GM04503 (cell line): Measurements from ENCODE around the gene CALCB.

ENCODE experiments used
- DNase-seq: peaks from one replicate; pipeline ENCODE4 v3.0.0-alpha.2; 2012; ENCODE audit warnings: low read depth

Gene CALCB

DNA sequence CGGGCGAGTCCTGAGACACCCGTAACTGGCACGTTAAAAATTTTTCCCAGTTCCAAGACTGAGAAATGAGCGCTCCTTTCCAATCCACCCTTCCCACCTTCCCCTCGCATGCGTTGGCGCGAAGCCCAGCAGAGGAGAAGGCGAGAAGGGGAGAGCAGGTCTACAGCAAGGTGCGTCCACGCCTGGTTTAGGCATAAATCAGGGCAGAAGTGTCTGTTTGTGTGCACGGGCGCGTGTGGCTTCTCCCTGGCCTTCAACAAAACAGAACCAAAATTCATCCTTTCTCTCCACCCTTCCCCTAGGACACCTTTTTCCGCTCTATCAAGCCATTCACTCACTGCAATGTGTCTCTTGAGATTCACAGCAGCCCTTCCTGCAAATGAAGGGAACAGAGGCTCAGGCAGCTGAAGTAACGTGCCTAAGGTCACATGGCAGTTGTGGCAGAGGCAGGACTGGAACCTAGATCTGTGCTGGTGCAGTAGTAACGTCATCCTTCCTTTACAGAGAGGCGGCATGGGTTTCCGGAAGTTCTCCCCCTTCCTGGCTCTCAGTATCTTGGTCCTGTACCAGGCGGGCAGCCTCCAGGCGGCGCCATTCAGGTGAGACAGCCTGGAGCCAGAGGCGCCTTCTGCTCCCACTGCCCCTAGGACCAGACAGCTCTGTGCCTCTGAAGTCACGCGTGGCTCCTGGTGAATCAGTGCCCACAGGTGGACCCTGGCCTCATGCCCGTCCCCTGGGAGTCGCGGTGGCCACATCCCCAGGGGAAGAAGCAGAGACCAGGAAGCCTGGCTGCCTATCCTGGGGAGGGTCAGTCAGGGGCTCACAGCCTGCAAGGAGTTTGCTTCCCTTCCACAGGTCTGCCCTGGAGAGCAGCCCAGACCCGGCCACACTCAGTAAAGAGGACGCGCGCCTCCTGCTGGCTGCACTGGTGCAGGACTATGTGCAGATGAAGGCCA is 1.1 kb downstream of the CALCB start:
- no peak for DNase-seq

- no peak for DNase-seq
Measured at GRCh38 chr11:15075162-15075526, 1.8 kb downstream of the CALCB start.

DNA sequence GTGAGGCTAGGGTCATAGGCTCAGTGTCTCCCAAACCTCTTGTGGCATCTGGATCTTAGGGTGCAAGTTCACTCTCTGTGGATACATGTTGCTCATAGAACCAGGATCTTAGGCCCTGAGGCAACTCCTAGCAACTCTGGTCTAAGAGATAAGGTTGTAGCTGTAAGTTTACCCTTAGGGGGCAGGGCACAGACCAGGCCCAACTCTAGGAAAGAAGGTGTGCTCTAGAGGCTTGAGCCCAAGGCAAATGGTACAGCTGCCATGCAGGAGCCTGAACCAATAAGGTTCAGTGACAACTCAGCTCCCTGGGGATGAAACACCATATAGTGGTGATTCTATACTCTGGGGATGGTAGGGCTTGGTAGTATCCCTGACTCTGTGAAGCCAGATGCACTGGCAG is 17.8 kb downstream of the CALCB start:
- DNase-seq, result no peak

DNA sequence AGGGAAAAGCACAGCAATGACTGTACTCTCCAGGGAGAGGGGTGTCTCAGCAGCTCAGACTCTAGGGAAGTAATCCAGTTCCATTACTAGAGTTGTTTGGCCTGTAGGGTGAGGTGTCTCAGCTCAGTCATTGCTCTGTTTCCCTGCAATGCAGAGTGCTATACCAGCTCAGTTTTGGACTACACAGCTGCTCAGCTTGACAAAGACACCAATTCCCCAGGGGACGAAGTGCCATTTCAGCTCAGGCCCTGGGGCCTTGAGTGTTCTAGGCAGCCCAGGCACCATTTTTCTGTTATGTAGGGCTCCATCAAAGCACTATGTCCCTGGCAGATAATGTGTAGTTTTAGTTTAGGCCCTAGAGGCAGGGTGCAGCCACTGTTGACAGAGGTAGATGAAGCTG is 18.2 kb downstream of the CALCB start:
- DNase-seq, result no peak

DNA sequence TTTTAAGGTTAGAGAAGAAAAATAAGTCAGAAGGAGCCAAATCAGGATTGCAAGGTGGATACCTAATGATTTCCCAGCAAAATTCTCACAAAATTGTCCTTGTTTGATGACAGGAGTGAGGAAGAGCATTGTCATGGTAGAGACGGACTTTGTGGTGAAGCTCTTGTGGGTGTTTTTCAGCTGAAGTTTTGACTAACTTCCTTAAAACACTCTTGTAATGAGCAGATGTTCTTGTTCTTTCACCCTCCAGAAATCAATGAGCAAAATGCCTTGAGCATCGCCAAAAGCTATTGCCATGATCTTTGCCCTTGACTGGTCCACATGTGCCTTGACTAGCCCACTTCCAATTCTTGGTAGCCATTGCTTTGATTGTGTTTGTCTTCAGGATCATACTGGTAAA is 20.0 kb downstream of the CALCB start:
- no peak for DNase-seq

DNA sequence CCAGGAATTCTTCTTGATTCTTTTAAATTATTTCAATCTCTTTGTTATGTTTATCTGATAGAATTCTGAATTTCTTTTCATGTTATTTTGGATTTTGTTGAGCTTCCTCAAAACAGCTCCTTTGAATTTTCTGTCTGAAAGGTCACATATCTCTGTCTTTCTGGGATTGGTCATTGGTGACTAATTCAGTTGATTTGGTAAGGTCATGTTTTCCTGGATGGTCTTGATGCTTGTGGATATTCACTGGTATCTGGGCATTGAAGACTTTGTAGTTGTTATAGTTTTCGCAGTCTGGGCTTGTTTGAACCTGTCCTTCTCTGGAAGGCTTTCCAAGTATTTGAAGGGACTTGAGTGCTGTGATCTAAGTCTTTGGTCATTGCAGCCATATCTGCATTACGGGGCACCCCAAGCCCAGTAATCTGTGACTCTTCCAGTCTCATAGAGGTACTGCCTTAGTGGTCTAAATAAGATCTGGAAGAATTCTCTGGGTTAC is 22.4 kb downstream of the CALCB start:
- no peak for DNase-seq

DNA sequence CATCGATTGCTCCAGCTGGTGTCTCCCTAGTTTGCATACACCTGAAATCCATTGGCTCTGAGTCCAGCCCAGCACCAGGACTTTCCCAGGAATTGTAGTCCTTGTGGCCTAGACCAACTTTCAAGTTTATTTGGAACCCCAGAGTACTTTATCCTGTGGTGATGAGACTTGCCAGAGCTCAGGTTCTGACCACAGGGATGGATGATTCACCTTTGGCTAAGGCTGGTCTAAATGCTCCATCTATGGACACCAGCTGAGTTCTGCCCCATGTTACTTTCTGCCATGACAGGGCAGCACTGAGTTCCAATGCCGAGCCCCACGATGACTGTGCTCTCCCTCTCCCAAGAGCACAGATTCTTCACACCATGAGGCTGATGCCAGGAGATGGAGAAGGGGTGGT is 24.0 kb downstream of the CALCB start:
- no peak for DNase-seq

DNA sequence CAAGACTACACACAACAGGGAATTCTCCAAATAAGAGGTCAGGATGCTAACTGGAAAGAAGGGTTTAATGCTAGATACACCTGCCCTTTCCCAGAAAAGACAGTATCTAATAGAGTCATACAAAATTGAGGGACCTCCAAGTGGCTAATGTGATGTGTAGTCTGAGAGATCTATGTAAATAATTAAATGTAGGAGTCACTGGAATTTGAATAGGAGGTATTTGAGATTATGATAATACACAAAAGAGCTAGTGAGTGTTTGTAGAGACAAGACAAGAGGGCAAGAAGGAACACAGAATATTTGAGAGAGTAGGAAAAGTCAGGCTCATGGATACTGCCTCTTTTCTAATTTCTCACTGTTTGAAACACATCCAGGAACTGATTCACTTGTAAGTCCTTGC is 25.9 kb downstream of the CALCB start:
- DNase-seq, result no peak

GRCh38 chr11:15101072-15101709 is 27.8 kb downstream of the CALCB start:
- no peak for DNase-seq

DNA sequence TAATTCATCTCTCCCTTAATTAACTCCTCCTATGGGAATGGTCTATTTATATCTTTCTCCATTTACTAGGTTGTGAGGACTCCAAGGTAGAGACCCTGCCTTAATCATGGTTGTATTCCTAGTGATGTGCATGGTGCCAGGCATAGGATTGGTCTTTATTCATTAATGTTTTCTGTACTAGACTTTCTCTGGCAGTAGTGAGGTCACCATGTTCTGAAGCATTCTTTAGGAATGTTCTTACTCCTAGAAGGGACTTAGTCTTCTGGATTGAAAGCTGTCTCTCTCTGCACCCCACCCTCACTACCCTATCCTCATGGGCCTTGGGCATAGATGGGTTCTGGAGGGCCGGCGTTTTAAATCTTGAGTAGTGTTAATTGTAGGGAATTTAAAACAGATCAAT is 30.8 kb downstream of the CALCB start:
- DNase-seq, result no peak

- no peak for DNase-seq
Measured at GRCh38 chr11:15106201-15106965, 33.0 kb downstream of the CALCB start.

- no peak for DNase-seq
Measured at GRCh38 chr11:15107730-15108515, 34.5 kb downstream of the CALCB start.

DNA sequence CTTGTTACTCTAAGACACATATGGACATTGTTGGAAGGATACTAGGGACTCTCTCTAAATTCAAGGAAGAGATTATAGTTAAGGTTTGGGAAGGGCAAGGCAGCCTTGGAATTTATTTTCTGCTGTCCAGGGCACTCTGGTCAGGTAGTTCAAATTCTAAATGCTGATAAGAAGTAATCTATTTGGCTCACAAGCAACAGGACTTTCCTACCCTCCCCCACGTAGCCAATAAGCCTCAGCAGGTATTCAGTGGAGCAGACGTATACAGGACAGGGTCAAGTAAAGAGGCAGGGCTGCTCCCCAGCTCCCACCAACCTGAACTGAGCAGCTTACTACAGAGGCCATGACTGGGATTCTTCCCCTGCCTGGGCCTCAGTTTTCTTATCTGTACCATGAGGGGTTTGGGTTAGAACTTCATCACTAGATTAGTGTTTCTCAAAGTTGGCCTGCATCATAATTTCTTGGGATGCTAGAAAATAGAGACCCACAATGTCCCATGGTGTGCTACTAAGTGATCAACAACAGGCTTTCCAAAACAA is 35.3 kb downstream of the CALCB start:
- no peak for DNase-seq

DNA sequence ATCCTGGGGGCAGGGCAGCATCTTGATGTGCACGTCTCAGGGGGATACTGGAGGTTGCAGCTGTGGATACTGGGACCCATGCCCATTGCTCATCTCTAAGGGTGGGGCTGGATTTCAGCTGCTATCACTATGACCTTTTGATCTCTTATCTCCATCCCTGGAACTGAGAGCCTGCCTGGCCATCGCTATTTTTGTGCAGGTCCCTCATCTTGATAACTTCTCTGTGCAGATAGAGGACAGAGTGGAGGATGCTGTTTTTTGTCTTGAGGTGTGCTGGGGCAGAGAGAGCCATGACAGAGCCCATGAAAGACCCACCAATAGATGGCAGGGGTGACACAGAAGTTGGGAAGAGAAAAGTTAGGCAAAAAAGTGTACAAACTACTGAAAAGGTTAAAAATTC is 36.2 kb downstream of the CALCB start:
- no peak for DNase-seq

- no peak for DNase-seq
Measured at GRCh38 chr11:15111215-15111614, 37.8 kb downstream of the CALCB start.

- DNase-seq, result no peak
Measured at GRCh38 chr11:15112131-15112541, 38.7 kb downstream of the CALCB start.

- no peak for DNase-seq
Measured at GRCh38 chr11:15113381-15113780, 40.0 kb downstream of the CALCB start.

DNA sequence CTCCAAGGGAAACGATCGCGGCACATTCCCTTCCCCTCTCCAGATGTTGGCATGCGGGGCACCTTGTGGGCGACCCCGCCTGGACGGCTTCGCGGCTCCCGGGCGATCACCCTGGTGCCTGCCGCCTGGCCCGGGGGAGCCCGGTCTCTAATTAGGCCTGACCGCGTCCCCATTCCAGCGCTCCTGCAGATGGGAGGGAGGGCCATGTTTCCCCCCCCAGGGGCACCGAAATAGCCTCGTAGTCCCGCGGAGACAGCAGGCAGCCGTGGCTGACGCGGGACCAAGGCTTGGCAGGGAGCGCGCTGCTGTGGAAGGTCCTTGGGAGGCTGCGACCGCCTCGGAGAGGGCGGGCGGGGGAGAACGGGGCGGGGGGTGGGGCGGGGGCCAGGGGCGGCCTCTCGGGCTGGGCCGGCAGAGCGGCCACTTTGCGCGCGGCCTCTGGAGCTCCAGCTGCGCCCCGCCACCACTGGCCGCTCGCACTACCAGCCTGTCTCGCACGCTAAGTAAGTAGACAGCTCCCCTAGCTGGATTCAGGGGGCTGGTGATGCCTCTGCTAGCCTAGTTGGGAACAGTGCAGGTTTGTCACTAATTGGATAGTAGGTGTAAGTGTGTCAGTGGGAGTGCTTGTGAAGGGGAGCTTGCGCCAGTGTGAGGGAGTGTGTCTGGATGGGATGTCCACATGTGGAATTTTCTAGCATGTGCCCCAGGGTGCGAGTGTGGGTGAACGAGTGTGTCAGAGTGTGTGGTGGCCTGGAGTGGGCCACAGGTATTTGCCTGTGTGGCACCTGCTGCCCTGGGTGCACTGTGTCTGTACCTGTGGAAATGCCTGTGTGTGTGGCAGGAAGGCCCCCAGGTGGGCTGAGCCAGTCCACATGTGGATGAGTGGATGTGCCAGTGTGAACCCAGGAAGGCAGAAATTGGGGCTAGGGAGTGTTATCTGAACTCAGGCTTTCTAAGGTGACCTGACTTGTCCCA is 41.4 kb downstream of the CALCB start, which contains the start of gene INSC:
Gene INSC (plus strand): TSS at position 423 of the 975 bp plus-strand sequence. CDS start 34,252 bp downstream, outside the sequence.
- DNase-seq, result no peak

GRCh38 chr11:15115686-15116085 is 42.3 kb downstream of the CALCB start:
- no peak for DNase-seq

DNA sequence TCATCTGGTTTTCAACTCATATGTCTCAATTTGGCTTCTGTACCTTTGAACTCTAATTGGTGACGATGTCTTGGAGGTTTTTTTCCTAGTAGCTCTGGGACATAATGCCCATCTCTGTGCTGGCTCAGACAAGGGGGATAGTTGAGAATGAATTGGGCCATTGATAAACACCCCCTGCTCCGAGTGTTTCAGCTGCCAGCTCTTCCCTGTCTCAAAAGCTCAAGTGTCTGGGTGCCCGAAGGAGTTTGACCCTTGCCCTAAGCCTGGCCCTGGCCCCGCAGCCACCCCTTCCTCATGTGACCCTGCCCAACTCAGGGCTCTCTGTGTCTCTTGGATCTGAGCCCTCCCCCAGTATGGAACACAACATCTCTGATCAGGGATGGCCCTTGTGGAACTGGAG is 44.4 kb downstream of the CALCB start:
- no peak for DNase-seq
